GM12801 (cell line): ENCODE results near the gene CUX1.

Experiments used
- TF ChIP-seq, protein P1 (sequence below): IDR thresholded peaks from one replicate; pipeline ENCODE4 v1.5.1; 2011; ENCODE audit warnings: control low read depth; ENCODE audit not compliant: insufficient read length; ENCODE audit errors: extremely low read depth

Gene CUX1

DNA sequence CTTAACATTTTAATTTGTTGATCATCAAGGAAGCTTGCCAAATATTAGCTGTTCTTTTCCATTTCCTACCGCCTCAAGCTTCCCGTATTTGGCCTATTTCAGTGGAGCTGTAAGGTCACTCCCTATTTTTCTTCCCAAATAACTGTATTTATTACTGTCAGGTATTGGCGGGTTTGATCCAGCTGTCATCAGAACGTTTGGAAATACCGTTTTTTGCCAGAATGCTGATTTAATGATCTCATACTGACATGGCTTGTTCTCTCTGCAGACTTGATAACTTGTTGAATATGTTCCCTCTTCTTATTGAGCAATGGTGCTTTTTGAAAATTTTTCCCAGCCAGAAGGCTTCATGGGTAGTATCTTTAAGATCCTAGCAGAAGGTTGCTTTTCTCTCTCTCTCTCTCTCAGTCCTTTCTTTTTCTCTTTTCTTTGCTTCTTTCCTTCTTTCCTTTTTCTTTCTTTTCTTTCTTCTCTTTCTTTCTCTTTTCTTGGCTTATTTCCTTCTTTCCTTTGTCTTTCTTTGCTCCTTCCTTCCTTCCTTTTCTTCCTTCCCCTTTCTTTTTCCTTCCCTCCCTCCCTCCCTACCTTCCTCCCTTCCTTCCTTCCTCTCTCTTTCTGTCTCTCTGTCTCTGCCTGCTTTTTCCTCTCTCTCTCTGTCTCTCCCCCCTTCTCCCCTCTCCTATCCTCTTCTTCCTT lies 42.1 kb downstream of the CUX1 start:
- TF ChIP-seq, protein P1, sequence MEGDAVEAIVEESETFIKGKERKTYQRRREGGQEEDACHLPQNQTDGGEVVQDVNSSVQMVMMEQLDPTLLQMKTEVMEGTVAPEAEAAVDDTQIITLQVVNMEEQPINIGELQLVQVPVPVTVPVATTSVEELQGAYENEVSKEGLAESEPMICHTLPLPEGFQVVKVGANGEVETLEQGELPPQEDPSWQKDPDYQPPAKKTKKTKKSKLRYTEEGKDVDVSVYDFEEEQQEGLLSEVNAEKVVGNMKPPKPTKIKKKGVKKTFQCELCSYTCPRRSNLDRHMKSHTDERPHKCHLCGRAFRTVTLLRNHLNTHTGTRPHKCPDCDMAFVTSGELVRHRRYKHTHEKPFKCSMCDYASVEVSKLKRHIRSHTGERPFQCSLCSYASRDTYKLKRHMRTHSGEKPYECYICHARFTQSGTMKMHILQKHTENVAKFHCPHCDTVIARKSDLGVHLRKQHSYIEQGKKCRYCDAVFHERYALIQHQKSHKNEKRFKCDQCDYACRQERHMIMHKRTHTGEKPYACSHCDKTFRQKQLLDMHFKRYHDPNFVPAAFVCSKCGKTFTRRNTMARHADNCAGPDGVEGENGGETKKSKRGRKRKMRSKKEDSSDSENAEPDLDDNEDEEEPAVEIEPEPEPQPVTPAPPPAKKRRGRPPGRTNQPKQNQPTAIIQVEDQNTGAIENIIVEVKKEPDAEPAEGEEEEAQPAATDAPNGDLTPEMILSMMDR: no peak

DNA sequence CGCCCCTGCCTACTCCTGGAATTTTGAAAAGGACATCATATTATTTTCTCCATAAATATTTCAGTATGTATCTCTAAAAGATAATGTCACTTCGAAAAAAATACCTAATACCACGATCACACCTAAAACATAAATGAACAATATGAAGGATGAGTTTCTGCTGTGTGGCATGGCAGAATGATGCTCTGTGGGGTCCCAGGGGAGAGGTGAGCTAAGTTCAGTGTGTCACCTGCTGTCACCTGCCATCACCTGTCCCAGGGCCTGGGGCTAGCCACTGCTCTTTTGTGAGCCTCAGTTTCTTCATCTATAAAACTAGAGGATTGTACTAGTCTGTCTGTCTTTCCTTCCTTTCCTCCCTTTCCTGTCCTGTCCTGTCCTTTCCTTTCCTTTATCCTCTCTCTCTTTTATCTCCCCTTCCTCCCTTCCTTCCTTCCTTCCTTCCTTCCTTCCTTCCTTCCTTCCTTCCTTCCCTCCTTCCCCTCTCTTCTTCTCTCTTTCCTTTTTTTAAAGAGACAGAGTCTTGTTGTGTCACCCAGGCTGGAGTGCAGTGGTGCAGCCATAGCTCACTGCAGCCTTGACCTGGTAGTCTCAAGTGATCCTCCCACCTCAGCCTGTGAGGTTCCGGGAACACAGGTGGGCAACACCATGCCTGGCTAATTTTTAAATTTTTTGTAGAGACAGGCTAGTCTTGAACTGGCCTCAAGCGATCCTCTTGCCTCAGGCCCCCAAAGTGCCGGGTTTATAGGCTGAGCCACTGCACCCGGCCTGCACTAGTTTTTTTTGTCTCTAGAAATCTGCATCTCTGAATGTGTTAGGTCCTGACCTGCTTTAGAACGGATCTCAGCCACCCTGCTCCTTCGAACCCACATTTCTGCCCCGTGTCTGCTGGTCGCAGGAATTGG lies 43.1 kb downstream of the CUX1 start:
- TF ChIP-seq, protein P1: no peak

DNA sequence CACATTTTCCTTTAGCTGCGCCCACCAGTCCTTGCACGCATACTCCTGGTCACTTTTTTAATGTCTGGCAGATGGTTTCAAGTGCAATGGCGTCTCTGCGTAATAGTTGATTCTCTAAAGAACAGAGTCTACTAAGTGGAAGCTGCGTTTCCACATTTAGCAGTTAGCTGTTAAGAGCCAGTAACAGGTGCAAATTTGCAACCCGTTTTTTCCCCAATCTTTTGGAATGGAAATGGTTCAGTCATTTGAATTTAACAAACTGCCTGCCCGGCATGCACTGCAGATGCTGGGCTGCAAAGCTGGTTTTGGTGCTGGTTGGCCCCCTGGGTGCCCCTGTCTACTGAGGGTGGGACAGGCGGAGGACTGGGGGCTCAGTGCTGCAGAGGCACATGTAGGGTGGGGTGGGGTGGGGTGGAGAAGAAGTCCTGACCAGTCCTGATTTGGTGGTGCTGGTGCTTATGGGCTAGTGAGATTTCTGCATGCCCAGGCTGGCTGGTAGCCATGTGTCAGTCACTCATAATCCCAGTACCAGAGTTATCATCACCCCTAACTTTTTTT lies 43.9 kb downstream of the CUX1 start:
- TF ChIP-seq, protein P1: no peak

DNA sequence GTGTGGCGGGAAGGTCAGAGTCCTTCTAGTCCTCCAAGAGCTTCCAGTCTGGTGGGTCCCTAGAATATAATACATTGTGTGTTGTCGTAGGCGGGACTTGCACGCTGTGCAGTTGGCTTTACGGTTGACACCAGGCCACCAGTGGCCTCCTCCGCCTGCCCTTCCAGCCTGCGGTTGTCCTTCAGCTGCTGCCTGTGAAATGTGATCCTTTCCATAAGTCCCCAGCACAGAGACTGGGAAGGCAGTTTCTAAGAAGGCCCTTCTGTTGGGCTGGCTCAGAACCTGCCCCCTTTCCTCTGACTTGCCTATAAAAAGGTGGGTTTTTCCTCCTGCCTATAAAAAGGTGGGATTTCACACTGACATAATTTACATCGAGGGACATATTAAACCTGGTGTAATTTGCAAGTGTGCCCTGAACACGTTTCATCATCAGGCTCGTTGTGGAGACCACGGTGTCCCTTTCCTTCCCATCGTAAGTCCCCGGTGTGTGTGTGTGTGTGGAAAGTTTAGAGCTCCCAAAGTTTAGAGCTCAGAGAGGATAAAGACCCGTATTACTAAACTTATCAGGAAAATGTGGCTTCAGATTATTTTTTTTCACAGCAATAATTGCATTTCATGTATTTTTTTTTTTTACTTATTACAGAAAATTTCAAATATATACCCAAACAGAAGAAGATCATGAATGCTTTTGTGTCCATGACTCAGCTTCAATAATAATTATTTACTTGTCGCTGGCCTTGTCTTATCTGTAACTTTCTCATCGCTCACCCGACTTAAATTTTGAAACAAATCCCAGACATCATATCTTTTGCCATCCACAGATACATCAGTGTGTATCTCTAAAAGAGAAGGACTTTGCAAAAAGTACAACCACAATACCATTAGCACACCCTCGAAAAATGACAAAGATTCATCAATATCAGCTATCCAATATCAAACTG lies 45.1 kb downstream of the CUX1 start:
- TF ChIP-seq, protein P1: no peak

DNA sequence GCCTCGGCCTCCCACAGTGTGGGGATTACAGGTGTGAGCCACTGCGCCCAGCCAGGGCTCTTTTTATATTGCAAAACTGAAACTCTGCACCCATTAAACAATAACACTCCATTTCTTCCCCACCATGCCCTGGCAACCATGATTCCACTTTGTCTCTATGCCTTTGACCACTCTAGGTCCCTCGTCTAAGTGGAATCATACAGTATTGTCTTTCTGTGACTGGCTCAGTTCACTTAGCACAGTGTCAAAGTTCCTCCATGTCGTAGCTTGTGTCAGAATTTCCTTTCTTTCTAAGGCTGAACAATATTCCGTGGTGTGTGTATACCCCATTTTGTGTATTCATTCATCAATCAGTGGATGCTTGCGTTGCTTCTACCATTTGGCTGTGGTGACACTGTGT lies 46.2 kb downstream of the CUX1 start:
- TF ChIP-seq, protein P1: no peak

DNA sequence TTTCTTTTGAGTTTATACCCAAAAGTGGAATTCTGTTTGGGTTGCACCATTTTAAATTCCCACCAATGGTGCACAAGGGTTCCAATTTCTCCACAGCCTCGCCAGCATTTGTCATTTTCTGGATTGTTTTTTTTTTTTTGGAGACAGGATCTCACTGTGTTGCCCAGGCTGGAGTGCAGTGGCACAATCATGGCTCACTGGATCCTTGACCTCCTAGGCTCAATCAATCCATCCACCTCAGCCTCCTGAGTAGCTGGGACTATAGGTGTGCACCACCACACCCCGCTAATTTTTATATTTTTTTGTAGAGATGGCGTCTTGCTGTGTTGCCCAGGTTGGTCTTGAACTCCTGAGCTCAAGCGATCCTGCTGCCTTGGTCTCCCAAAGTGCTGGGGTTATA lies 46.6 kb downstream of the CUX1 start:
- TF ChIP-seq, protein P1: no peak
